ENCODE results near the gene TUBGCP6.
"Not testable (repeated sequence)": the region's sequence is repeated elsewhere in the genome, so short reads cannot be mapped to it uniquely, and the experiment has no call there.

The TUBGCP6 gene

DNA sequence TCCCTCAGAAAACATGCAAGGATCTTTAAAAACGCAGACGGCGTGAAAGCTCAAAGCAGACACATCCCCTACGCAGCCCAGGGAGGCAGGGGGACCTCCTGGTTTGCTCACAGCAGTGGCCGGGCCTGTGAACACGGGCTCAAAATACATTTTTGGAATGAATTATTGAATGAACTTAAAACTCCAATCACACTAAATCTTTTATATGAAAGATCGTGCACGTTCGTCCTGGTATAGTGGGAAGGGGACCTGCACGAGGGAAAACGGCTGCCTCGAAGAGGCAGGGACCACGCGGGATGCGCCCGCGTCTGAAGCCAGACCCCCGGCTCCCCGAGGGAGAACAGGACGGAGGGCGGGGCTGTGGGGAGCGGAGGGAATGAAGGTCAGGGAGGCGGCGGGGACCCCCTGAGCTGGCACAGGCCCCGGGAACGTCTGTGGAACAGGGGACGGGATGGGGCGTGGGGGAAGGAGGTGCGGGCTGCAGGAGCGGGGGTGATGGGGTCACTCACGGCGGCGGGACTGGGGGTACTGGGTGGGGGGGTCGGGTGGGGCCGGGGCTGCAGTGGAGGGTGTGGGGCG, 75.6 kb downstream of the TUBGCP6 start:
- TF ChIP-seq, protein P1, sequence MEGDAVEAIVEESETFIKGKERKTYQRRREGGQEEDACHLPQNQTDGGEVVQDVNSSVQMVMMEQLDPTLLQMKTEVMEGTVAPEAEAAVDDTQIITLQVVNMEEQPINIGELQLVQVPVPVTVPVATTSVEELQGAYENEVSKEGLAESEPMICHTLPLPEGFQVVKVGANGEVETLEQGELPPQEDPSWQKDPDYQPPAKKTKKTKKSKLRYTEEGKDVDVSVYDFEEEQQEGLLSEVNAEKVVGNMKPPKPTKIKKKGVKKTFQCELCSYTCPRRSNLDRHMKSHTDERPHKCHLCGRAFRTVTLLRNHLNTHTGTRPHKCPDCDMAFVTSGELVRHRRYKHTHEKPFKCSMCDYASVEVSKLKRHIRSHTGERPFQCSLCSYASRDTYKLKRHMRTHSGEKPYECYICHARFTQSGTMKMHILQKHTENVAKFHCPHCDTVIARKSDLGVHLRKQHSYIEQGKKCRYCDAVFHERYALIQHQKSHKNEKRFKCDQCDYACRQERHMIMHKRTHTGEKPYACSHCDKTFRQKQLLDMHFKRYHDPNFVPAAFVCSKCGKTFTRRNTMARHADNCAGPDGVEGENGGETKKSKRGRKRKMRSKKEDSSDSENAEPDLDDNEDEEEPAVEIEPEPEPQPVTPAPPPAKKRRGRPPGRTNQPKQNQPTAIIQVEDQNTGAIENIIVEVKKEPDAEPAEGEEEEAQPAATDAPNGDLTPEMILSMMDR (IDR thresholded peaks at IDR 0.05; ENCODE audit: insufficient read depth, low read length, missing control alignments), result no peak
- no peak overlapping the region for H3K4me3 ChIP-seq (ENCODE audit: low read depth, low read length)
- ChIA-PET CTCF (interaction anchor here (1.0 kb wide), 1 partner anchor 37 kb away, joined by 5 read pairs; no protein-coding TSS in a partner anchor), POLR2A (no interaction called here)
- no peak for DNase-seq (ENCODE audit: low read depth, low spot score)

DNA sequence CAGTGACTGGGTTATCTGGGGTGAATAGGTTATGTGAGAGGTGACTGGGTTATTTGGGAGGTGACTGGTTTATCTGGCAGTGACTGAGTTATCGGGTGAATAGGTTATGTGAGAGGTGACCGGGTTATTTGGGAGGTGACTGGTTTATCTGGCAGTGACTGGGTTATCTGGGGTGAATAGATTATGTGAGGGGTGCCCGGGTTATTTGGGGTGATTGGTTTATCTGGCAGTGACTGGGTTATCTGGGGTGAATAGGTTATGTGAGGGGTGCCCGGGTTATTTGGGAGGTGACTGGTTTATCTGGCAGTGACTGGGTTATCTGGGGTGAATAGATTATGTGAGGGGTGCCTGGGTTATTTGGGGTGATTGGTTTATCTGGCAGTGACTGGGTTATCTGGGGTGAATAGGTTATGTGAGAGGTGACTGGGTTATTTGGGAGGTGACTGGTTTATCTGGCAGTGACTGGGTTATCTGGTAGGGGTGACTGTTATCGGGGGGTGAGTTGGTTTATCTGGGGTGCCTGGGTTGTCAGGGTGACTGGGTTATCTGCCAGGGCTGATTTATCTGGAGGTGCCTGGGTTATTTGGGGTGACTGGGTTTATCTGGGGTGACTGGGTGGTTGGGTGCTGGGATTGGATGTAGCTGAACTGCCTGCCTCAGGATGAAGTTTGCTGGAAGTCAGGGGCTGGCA, 76.2 kb downstream of the TUBGCP6 start:
- H3K4me3 ChIP-seq (ENCODE audit: low read depth, low read length); POLR2A ChIA-PET; DNase-seq (ENCODE audit: low read depth, low spot score): not testable (repeated sequence)
- CTCF ChIA-PET, result interaction anchor here (1.0 kb wide), 1 partner anchor 38 kb away, joined by 5 read pairs; no protein-coding TSS in a partner anchor

DNA sequence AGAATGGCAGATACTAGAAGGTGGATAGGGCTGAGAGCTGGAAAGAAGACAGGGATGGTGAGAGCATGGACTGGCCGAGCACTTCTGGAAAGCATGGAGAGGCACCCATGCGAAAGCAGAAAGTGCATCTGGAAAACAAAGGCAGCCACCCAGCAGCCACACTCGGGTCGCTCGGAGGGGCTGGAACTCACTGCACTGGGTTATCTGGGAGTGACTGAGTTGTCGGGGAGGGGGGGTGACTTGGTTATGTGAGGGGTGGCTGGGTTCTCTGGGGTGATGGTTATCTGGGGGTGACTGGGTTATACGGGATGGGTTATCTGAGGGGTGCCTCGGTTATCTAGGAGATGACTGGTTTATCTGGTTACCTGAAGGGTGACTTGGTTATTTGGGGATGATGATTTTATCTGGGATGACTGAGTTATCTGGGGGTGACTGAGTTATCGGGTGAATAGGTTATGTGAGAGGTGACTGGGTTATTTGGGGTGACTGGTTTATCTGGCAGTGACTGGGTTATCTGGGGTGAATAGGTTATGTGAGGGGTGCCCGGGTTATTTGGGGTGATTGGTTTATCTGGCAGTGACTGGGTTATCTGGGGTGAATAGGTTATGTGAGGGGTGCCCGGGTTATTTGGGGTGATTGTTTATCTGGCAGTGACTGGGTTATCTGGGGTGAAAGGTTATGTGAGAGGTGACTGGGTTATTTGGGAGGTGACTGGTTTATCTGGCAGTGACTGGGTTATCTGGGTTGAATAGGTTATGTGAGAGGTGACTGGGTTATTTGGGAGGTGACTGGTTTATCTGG, 76.9 kb downstream of the TUBGCP6 start:
- CTCF ChIA-PET, result interaction anchor here (0.6 to 1.0 kb wide), 2 partner anchors 39 to 102 kb away, joined by 3 to 4 read pairs; no protein-coding TSS in a partner anchor
- no peak for DNase-seq (ENCODE audit: low read depth, low spot score)
- no peak overlapping the region for H3K4me3 ChIP-seq (ENCODE audit: low read depth, low read length)
- TF ChIP-seq, protein P1 (IDR thresholded peaks at IDR 0.05; ENCODE audit: insufficient read depth, low read length, missing control alignments), result no peak
- POLR2A ChIA-PET, result no interaction called here
